GM12878 (cell line): ENCODE measurements around the gene CDH4. TPM values are rescaled to one million over a fixed set of nuclear protein-coding genes. Genes with fewer than 3 reads are reported as not detected.

Source experiments
- ATAC-seq: fragments of 200-7000 bp; cut with Tn5 transposase; 3 replicates; pipeline ENCODE4 v1.9.1; 2020; ENCODE audit warnings: mild to moderate bottlenecking, moderate library complexity
- BruUV-seq: library from RNA; stranded (reverse); fragments of 400-500 nt; replicated peaks from 2 replicates; lab custom pipeline; 2021; lab: Mats Ljungman, UMichigan
- CTCF ChIA-PET: fragments of 300-600 bp; sonication (Branson Sonifier 250); formaldehyde crosslinking; extraction: SDS; loops from one replicate; lab custom pipeline; 2021; ENCODE audit warnings: inconsistent platforms; lab: Yijun Ruan, JAX
- POLR2A ChIA-PET: fragments of 350-600 bp; formaldehyde crosslinking; extraction: SDS; loops from one replicate; lab custom pipeline; 2021; ENCODE audit warnings: inconsistent platforms; lab: Charles Lee
- RAD21 ChIA-PET: fragments of 300-600 bp; sonication (Branson Sonifier 250); formaldehyde crosslinking; loops from one replicate; lab custom pipeline; 2023; ENCODE audit warnings: antibody characterized with exemption; ENCODE audit not compliant: unreplicated experiment; lab: Charles Lee
- SMC1A ChIA-PET: fragments of 300-600 bp; sonication (Branson Sonifier 250); formaldehyde crosslinking; loops from one replicate; lab custom pipeline; 2023; ENCODE audit not compliant: unreplicated experiment, uncharacterized antibody; lab: Charles Lee
- DNase-seq: peaks from one replicate; pipeline ENCODE4 v3.0.0-alpha.2; 2011; ENCODE audit warnings: low read depth, low spot score
- FAIRE-seq: peaks from 3 replicates; lab custom pipeline; 2011; peaks lifted over from hg19 to GRCh38; lab: Jason Lieb, UNC
- H2AFZ ChIP-seq: 2 replicates; pipeline ENCODE4 v1.6.0; 2011; ENCODE audit warnings: low read depth, low read length, control low read depth; ENCODE audit not compliant: control insufficient read depth
- H3K27ac ChIP-seq: 2 replicates; pipeline ENCODE4 v1.5.1; 2011; ENCODE audit warnings: control low read depth; ENCODE audit not compliant: control insufficient read depth, insufficient read depth
- H3K27me3 ChIP-seq, 2 experiments: replicated peaks in 1 of 2; 2 replicates each; pipeline versions ENCODE4 v1.6.0 to v1.6.1; 2011; ENCODE audit warnings: low read length in 1 of 2; ENCODE audit not compliant: control insufficient read depth in 2 of 2, insufficient read depth in 2 of 2
- H3K36me3 ChIP-seq, 2 experiments: 2 replicates each; pipeline ENCODE4 v1.5.1; 2011; ENCODE audit warnings: low read length in 1 of 2; ENCODE audit not compliant: control insufficient read depth in 2 of 2, insufficient read depth in 2 of 2
- H3K4me1 ChIP-seq: 2 replicates; pipeline ENCODE4 v1.6.1; 2011; ENCODE audit warnings: mild to moderate bottlenecking, low read length, moderate library complexity, mixed read lengths; ENCODE audit not compliant: control insufficient read depth, insufficient read depth
- H3K4me2 ChIP-seq: 2 replicates; pipeline ENCODE4 v1.6.0; 2011; ENCODE audit warnings: control low read depth; ENCODE audit not compliant: control insufficient read depth, insufficient read depth
- H3K4me3 ChIP-seq: fragments of 200-600 bp; sonication (generic); 2 replicates; pipeline ENCODE4 v1.5.1; 2016
- H3K79me2 ChIP-seq: 2 replicates; pipeline ENCODE4 v1.6.0; 2011; ENCODE audit warnings: low read length; ENCODE audit not compliant: control insufficient read depth, insufficient read depth
- H3K9ac ChIP-seq: 2 replicates; pipeline ENCODE4 v1.8.0; 2011; ENCODE audit warnings: low read length, control low read depth, mixed read lengths; ENCODE audit not compliant: control insufficient read depth, insufficient read depth
- H3K9me3 ChIP-seq: replicated peaks from 3 replicates; pipeline ENCODE4 v1.5.1; 2011; ENCODE audit warnings: mild to moderate bottlenecking, low read length; ENCODE audit not compliant: control insufficient read depth, insufficient read depth
- H4K20me1 ChIP-seq: 2 replicates; pipeline ENCODE4 v1.6.0; 2011; ENCODE audit not compliant: control insufficient read depth, insufficient read depth
- ASH2L ChIP-seq: fragments of 300-600, 200-600 bp; sonication (generic); IDR thresholded peaks from 2 replicates; pipeline ENCODE4 v1.6.1; 2017; ENCODE audit warnings: low read depth, mild to moderate bottlenecking, borderline replicate concordance
- ATF7 ChIP-seq: fragments of 450-650 bp; IDR thresholded peaks from 2 replicates; pipeline ENCODE4 v1.6.1; 2016; ENCODE audit warnings: low read depth, mild to moderate bottlenecking
- CHD4 ChIP-seq: fragments of 200-600 bp; sonication (generic); IDR thresholded peaks from 2 replicates; pipeline ENCODE4 v1.6.1; 2016; ENCODE audit warnings: mild to moderate bottlenecking
- E4F1 ChIP-seq: fragments of 450-650 bp; IDR thresholded peaks from 2 replicates; pipeline ENCODE4 v1.6.1; 2018; ENCODE audit warnings: borderline replicate concordance, mild to moderate bottlenecking; ENCODE audit not compliant: partially characterized antibody
- ESRRA ChIP-seq: IDR thresholded peaks from 2 replicates; pipeline ENCODE4 v1.6.1; 2012; ENCODE audit warnings: mild to moderate bottlenecking, low read length, improper control_type of control experiment
- NR2F1 ChIP-seq: fragments of 450-650 bp; conservative IDR thresholded peaks from 2 replicates; pipeline ENCODE4 v1.6.1; 2017; ENCODE audit warnings: mild to moderate bottlenecking
- PKNOX1 ChIP-seq: fragments of 450-650 bp; IDR thresholded peaks from 2 replicates; pipeline ENCODE4 v1.6.1; 2016; ENCODE audit warnings: mild to moderate bottlenecking
- POLR2AphosphoS5 ChIP-seq: IDR thresholded peaks from 2 replicates; pipeline ENCODE4 v1.6.1; 2011; ENCODE audit warnings: mild to moderate bottlenecking, low read length, inconsistent platforms
- POU2F2 ChIP-seq: IDR thresholded peaks from 3 replicates; pipeline ENCODE4 v1.6.1; 2011; ENCODE audit warnings: low read depth, mild to moderate bottlenecking, low read length, borderline replicate concordance
- RAD51 ChIP-seq: fragments of 450-650 bp; IDR thresholded peaks from 2 replicates; pipeline ENCODE4 v1.6.1; 2016; ENCODE audit warnings: moderate library complexity, mild to moderate bottlenecking, inconsistent platforms
- SRF ChIP-seq, 2 experiments: IDR thresholded peaks; 2 replicates each; pipeline ENCODE4 v1.6.1; 2011; ENCODE audit warnings: low read depth in 2 of 2, low read length in 2 of 2, mild to moderate bottlenecking in 1 of 2, moderate library complexity in 1 of 2
- STAT3 ChIP-seq: IDR thresholded peaks from 2 replicates; pipeline ENCODE4 v1.6.1; 2011; ENCODE audit warnings: low read depth, low read length, improper control_type of control experiment
- SUZ12 ChIP-seq: fragments of 200-600 bp; sonication (generic); IDR thresholded peaks from one replicate; pipeline ENCODE4 v1.6.1; 2018; ENCODE audit warnings: antibody characterized with exemption, mild to moderate bottlenecking; ENCODE audit not compliant: unreplicated experiment
- TAF1 ChIP-seq: IDR thresholded peaks from 2 replicates; pipeline ENCODE4 v1.6.1; 2011; ENCODE audit warnings: mild to moderate bottlenecking, low read depth, low read length, borderline replicate concordance
- TARDBP ChIP-seq: IDR thresholded peaks from 2 replicates; pipeline ENCODE4 v1.6.1; 2016; ENCODE audit warnings: borderline replicate concordance
- ZBTB4 ChIP-seq: fragments of 450-650 bp; formaldehyde crosslinking; IDR thresholded peaks from 2 replicates; pipeline ENCODE4 v1.4.0; 2022; ENCODE audit warnings: mild to moderate bottlenecking, moderate library complexity
- ZZZ3 ChIP-seq: IDR thresholded peaks from 2 replicates; pipeline ENCODE4 v1.6.1; 2011; ENCODE audit warnings: low read depth; ENCODE audit not compliant: control insufficient read depth, insufficient read length
- WGBS: methylation state at CpG from one replicate; pipeline ENCODE4 v1.1.6; 2016; ENCODE audit warnings: low lambda C conversion rate; ENCODE audit not compliant: insufficient replicate concordance, insufficient coverage; ENCODE audit errors: missing lambda C conversion rate; 5-methylcytosine and 5-hydroxymethylcytosine counted together
- in situ Hi-C: fragments of 300-500 bp; cut with MboI; formaldehyde crosslinking; loops from 9 replicates; pipeline ENCODE4 v1.14.3; 2018; ENCODE audit warnings: mixed read lengths
- intact Hi-C: fragments of 100-400 bp; cut with micrococcal nuclease; formaldehyde crosslinking; loops from one replicate; pipeline ENCODE4 v1.14.2; 2022; ENCODE audit not compliant: unreplicated experiment
- polyA plus RNA-seq, 11 experiments: library from polyadenylated mRNA; depleted of rRNA in 4 of 11; unstranded in 6 of 11; stranded (reverse) in 5 of 11; fragments of >200 nt; fragmentation: Nextera tagmentation in 4 of 11; fragmentation: Illumina TruSeq in 1 of 11; extraction: Ambion mirVana in 4 of 11; extraction: Trizol in 1 of 11; gene quantifications; 1 replicate in 1 of 11; 2 replicates in 10 of 11; pipeline versions ENCODE4 v1.2.1 to v1.2.3, GENCODE V29; 2011 to 2016; ENCODE audit warnings: inconsistent platforms in 2 of 11, missing spikeins in 2 of 11, low read depth in 1 of 11
- total RNA-seq, 4 experiments: library from RNA; depleted of rRNA in 3 of 4; stranded (reverse); fragments of >200 nt in 3 of 4; fragmentation: Illumina TruSeq in 1 of 4; extraction: Trizol in 1 of 4; gene quantifications; 2 replicates each; pipeline versions ENCODE4 v1.2.1 to v1.2.3, GENCODE V29; 2013 to 2021

Gene CDH4
- total and polyA plus RNA-seq, 10 of the 15 experiments (the other 5 are each of a cell fraction or from before 2014, with no cell fraction given) = not detected

- no peak for TF ChIP-seq SUZ12
- no peak for TF ChIP-seq SRF (IDR thresholded peaks at IDR 0.05; ENCODE audit: low read depth in 2 of 2, low read length in 2 of 2)
- TF ChIP-seq TARDBP = no peak
- TF ChIP-seq, all 136 proteins: peak for 0
Measured at GRCh38 chr20:61646986-61647385, 394.9 kb downstream of the CDH4 start (continued).

GRCh38 chr20:61647702-61648101 lies 395.6 kb downstream of the CDH4 start:
- Histone ChIP-seq H3K9ac (no peak overlapping the region), H3K9me3 (no peaks in the 10 kb centered on the region), H4K20me1 (no peaks in the 10 kb centered on the region), H3K36me3 (no peaks in the 10 kb centered on the region), H3K27ac (no peak overlapping the region), H3K4me1 (no peaks in the 10 kb centered on the region), H3K4me2 (no peak overlapping the region), H2AFZ (no peak overlapping the region), H3K27me3 (no peaks in the 10 kb centered on the region), H3K4me3 (no peak overlapping the region), H3K79me2 (no peaks in the 10 kb centered on the region)
- in situ Hi-C loops (no loop called here), intact Hi-C loops (no loop called here)
- RAD21 ChIA-PET = no interaction called here
- no TSS peak for BruUV-seq
- no peak for FAIRE-seq
- SMC1A ChIA-PET = no interaction called here
- DNase-seq = no peak
- WGBS = 24% methylated on average over 8 of the region's 8 CpGs
- CTCF ChIA-PET = no interaction called here
- POLR2A ChIA-PET = no interaction called here
- TF ChIP-seq RAD51 (no peak), STAT3 (no peak), ZBTB4 (CRISPR knock-in tag) (no peak), TAF1 (no peak), CHD4 (no peak), ATF7 (no peak), ESRRA (no peak), NR2F1 (no peak), POU2F2 (no peak), PKNOX1 (no peak), SRF (IDR thresholded peaks at IDR 0.05; ENCODE audit: low read depth in 2 of 2, low read length in 2 of 2) (no peak), ASH2L (no peak), POLR2AphosphoS5 (no peak), ZZZ3 (no peak), E4F1 (no peak)
- ATAC-seq = no peak
